ENCODE data around the gene MTG1.
"Not testable (repeated sequence)": the region's sequence is repeated elsewhere in the genome, so short reads cannot be mapped to it uniquely, and the experiment has no call there.

MTG1 gene

DNA sequence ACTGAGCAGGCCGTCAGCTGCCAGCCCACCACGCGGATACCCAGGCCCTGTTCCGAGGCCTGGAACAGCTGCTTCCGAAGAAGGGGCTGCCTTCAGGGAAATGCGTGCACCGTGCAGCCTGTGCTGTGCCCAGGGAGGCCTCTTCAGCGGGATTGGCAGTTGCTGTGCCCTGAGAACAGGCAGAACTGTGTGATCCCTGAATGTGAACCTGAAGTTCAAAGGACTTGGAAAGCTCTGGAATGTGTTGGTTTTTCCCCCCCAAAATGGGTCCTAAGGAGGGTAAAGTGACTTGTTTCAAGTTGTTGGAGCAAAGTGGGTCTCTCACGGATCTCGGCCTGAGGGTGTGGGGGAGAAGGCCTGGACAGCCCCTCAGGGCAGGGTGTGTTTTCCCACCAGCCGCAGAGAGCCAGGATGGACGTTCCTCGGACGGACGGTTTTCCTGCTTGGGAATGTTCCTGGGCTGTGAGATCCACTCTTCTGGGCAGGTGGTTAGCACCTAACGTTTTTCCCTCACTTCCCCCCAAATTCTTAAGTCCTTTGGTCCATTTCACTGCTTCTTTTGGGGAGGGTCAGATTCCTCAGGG, 28.4 kb downstream of the MTG1 start:
- TF ChIP-seq, protein P1, sequence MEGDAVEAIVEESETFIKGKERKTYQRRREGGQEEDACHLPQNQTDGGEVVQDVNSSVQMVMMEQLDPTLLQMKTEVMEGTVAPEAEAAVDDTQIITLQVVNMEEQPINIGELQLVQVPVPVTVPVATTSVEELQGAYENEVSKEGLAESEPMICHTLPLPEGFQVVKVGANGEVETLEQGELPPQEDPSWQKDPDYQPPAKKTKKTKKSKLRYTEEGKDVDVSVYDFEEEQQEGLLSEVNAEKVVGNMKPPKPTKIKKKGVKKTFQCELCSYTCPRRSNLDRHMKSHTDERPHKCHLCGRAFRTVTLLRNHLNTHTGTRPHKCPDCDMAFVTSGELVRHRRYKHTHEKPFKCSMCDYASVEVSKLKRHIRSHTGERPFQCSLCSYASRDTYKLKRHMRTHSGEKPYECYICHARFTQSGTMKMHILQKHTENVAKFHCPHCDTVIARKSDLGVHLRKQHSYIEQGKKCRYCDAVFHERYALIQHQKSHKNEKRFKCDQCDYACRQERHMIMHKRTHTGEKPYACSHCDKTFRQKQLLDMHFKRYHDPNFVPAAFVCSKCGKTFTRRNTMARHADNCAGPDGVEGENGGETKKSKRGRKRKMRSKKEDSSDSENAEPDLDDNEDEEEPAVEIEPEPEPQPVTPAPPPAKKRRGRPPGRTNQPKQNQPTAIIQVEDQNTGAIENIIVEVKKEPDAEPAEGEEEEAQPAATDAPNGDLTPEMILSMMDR (IDR thresholded peaks at IDR 0.05; ENCODE audit: control extremely low read depth, extremely low read depth, low read depth, missing control alignments) = no peak
- CTCF ChIA-PET = interaction anchor here (1.1 kb wide), 1 partner anchor 21 kb away, joined by 3 read pairs; no protein-coding TSS in a partner anchor
- no peak for DNase-seq (ENCODE audit: extremely low spot score)
- POLR2A ChIA-PET = interaction anchor here (0.5 kb wide), 1 partner anchor 54 kb away, joined by 5 read pairs; no protein-coding TSS in a partner anchor

DNA sequence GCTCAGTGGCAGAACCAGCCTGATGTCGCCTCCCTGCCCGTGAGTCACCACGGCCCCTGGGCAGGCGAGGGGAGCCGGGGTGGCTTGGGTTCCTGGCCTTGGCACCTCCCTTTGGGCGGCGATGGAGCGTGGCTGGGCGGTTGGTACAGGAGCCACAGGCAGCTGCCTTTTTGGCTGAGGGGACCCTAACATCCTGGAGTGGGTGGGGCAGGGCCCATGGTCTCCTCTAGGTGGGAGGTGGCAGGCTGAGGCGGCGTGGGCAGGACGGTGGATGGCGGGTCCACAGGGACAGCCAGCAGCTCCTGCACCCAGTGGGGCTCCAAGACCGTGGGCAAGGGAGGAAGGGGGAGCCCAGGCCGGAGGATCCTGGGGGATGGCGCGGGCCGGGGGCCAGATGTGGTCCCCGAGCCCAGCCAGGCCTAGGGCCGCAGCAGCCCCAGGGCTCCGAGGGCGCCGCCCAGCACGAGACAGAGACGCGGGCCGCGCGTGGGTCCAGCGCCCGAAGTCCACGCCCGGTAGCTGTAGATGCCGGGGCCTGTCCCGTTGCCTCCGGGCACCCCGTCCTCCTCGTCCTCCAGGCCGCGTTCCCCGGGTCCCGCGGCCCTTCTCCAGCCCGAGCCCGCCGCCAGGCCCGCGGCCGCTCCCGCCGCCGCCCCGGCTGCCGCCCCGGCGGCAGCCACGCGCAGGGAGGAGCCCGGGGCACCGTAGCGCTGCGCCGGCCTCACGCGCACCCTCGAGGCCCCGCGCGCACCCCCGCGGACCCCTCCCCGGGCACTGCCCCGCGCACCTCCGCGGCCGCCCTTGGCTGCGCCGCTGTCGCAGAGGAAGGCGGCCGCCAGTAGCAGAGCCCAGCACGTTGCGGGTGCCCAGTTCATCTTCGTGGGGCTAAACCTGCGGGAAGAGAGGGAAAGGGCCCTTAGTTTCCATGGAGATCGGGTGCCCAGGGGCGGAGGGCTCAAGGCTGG, 29.1 kb downstream of the MTG1 start:
- ChIA-PET POLR2A (no interaction called here), CTCF (no interaction called here)
- no peak for DNase-seq (ENCODE audit: extremely low spot score)
- TF ChIP-seq, protein P1 (IDR thresholded peaks at IDR 0.05; ENCODE audit: control extremely low read depth, extremely low read depth, low read depth, missing control alignments) = no peak

DNA sequence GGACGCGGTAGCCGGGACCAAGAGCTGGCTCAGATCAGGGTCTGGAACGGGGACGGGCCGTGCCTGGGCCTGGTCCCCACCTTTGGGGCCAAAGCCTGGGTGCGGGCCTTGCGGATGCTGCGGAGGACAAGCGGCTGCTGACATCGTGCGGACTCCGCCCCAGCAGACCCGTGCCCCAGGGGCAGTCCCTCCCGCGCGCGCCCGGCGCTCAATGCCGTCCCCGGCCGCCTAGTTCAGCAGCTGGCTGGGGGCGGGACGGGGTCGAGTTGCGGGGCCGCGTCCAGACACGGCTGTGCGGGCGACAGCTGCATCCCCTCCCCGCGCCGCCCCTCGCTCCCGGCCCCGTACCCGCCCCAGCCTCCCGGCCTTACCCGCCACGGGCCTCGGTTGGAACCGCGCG, 30.1 kb downstream of the MTG1 start:
- DNase-seq (ENCODE audit: extremely low spot score); CTCF ChIA-PET; POLR2A ChIA-PET: not testable (repeated sequence)

DNA sequence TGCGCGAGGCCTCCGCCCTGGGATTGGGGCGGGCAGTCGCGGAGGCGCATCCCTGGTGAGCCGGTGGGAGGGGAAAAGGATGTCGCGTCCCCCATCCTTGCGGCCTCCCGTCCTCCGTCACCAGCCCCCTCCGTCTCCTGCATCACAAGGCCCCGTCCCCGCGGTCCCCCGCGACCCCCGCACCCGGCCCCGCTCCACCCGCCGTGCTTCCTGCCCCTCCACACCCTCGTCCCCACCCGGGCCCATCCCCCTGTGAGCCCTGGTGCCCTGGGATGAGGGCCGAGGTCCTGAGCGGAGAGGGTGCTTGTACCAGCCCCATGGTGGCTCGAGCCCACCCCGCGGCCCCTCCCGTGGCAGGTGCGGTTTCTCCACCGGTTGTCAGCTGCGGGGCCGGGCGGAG, 30.6 kb downstream of the MTG1 start, which contains the start of gene SPRN:
Gene SPRN (minus strand): TSS at position 25 of the 400 bp plus-strand sequence. CDS start 944 bp downstream, outside the sequence.
- CTCF ChIA-PET; DNase-seq (ENCODE audit: extremely low spot score); POLR2A ChIA-PET: not testable (repeated sequence)

DNA sequence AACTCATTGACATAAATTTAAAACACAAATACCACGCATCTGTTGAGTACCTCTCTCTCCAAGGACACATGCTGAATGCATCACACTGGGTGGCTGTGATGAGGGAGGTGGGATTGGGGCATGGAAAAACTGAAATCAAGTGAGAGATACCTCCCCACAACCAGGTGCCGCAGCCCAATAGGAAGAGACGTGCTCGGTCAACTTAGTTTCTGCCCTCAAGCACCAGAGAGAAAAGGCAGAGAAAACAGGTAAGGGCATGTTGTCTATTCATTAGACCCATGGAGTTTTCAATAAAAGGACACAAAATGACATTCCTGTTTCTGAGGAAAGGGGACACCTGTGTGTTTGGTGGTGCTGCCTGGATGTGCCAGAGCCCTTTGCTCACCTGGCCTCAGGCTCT, 35.6 kb downstream of the MTG1 start:
- CTCF ChIA-PET; POLR2A ChIA-PET; DNase-seq (ENCODE audit: extremely low spot score): not testable (repeated sequence)

DNA sequence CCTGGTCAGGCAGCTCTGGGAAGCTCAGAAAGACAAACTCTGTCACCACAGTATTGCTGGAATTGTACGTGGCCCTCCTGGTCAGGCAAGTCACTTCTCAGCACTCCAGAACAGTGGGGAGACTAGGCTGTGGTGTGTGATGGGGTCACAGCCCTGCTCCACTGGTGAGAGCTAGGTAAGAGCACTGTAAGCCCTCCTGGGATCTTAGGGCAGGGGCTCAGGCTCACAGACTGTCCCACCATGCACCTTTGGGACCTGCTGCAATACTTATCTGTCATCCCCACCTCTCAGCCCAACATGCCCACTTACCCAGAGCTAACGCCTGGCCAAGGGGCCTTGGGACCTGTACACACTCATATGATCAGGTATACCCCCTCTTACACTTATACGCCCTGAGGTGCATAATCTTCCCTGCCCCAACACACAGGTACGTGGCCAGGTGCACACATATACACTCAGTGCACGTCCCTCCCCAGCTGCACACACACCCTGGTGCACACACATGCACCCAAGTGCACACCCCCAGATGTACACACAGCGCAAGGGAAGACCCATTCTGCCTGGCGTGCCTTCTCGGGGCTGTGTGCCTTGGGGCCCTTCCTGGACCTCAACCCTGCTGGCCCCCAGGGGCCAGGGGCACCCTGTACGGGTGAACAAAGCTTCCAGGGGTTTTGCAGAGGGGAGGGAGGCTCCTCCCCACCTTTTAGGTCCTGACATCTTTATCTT, 38.1 kb downstream of the MTG1 start:
- POLR2A ChIA-PET; CTCF ChIA-PET; DNase-seq (ENCODE audit: extremely low spot score): not testable (repeated sequence)

DNA sequence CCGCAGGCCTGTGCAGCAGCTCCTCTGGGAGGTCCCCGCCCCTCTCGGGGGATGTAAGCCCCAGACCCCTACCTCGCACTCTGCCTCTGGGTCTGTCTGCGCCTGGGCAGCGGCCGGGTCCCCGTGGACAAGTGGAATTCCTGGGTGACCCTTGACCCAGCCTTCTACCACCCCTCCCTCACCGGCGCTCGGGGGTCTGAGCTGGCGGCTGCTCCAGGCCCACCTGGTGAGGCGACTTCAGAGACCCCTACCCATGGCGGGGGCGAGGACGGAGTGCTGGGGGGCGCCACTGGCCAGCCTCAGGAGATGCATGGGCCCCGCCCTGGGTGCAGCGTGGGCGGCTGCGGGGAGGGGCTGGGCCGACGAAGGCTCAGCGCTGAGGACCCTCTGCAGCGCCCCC, 38.8 kb downstream of the MTG1 start:
- DNase-seq (ENCODE audit: extremely low spot score); POLR2A ChIA-PET; CTCF ChIA-PET: not testable (repeated sequence)

DNA sequence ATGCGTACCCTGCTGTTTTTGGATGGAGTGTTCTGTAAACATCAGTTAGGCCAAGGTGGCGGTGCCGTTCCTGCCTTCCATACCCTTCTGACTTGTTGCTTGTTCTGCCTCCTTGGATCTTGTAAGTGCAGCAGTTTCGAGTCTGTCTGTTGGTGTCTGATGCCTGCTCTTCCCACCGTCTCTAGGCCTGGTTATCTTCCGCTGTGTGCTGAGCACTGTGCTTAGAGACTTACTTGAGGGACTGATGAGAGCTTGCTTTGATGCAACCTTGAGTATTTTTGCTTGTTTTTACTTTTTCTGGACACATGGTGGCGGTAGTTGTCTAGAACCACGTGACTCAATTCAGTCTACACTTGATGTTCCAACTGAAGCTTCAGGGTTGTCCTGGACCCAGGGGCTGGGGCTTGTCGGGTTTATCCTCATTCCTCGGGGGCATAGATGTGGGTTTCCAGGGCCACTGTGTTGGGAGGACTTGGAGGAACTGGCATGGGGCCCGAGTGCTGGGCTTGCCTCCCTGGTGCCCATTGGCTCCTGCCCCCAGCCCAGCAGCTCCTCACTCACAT, 44.8 kb downstream of the MTG1 start:
- TF ChIP-seq, protein P1 (IDR thresholded peaks at IDR 0.05; ENCODE audit: control extremely low read depth, extremely low read depth, low read depth, missing control alignments) = peak; percentile 41
- CTCF ChIA-PET = interaction anchor here (0.6 to 2.6 kb wide), 18 partner anchors 9 to 170 kb away, joined by 3 to 9 read pairs (median 3); no protein-coding TSS in a partner anchor
- DNase-seq (ENCODE audit: extremely low spot score) = peak; percentile 64
- POLR2A ChIA-PET = no interaction called here

Data from GM10248 (cell line).